Measurements from ENCODE around the gene NLRP10. TPM values are rescaled to one million over a fixed set of nuclear protein-coding genes. Genes with fewer than 3 reads are reported as not detected.

The NLRP10 gene
- total RNA-seq, 4 donors from 2014 or later, result not detected

DNA sequence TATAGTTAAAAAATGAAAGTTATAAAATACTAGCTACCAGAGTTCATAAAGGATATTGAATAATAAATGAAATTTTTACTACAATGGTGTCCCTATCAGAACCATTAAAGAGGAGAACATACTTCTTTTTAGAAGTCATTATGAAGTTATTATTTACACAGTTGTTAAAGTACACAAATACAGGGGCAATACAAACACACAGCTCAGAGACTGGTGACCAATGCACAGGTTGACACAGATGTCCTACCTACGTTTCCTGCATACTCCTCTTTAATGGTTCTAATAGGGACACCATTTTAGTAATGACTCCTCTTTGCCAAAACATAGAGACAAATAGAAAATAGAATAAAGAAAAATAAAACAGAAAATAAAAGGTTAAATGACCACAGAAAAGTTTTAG is 10.1 kb downstream of the NLRP10 start:
- no peak for DNase-seq
- Histone ChIP-seq H3K4me3 (no peak overlapping the region), H3K27me3 (peaks cover 0 to 3% (median 0%) of the 10 kb centered on the region in 4 donors), H3K4me1 (no peaks in the 10 kb centered on the region), H3K9me3 (no peaks in the 10 kb centered on the region), H3K36me3 (no peaks in the 10 kb centered on the region), H3K27ac (no peak overlapping the region)
- WGBS, 2 donors, result 13 to 66% methylated on average over 1 of the region's 1 CpG
- TF ChIP-seq POLR2A (IDR thresholded peaks at IDR 0.05), result no peak
- TF ChIP-seq, protein P1, sequence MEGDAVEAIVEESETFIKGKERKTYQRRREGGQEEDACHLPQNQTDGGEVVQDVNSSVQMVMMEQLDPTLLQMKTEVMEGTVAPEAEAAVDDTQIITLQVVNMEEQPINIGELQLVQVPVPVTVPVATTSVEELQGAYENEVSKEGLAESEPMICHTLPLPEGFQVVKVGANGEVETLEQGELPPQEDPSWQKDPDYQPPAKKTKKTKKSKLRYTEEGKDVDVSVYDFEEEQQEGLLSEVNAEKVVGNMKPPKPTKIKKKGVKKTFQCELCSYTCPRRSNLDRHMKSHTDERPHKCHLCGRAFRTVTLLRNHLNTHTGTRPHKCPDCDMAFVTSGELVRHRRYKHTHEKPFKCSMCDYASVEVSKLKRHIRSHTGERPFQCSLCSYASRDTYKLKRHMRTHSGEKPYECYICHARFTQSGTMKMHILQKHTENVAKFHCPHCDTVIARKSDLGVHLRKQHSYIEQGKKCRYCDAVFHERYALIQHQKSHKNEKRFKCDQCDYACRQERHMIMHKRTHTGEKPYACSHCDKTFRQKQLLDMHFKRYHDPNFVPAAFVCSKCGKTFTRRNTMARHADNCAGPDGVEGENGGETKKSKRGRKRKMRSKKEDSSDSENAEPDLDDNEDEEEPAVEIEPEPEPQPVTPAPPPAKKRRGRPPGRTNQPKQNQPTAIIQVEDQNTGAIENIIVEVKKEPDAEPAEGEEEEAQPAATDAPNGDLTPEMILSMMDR (IDR thresholded peaks at IDR 0.05), result no peak
- intact Hi-C loops (cut with DNase I), result no loop called here

DNA sequence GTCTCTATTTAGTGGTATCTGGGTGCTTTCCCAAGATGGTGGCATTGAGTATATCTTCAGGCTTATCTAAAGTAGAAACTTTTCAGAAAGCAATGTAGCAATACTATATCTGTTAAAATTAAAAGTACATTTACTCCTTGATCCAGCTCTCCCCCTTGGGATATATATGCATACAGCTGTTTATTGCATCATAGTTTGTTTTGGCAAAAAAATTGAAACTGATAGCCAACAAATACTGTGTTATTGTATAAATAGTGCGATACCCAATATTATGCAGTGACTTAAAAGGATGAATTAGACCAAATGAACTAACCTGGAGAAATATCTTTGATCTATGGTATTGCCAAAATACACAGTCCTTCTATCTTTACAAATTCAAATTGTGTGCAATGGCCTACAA is 15.3 kb downstream of the NLRP10 start:
- Histone ChIP-seq H3K27me3 (peaks cover 0 to 4% (median 0%) of the 10 kb centered on the region in 4 donors), H3K9me3 (peaks cover 0 to 3% (median 1%) of the 10 kb centered on the region in 3 donors), H3K36me3 (no peaks in the 10 kb centered on the region), H3K27ac (no peak overlapping the region), H3K4me3 (no peak overlapping the region), H3K4me1 (no peaks in the 10 kb centered on the region)
- intact Hi-C loops (cut with DNase I), result no loop called here
- DNase-seq, result no peak
- no peak for TF ChIP-seq POLR2A (IDR thresholded peaks at IDR 0.05)
- TF ChIP-seq, protein P1 (IDR thresholded peaks at IDR 0.05), result no peak
- 67 to 78% methylated on average over 1 of the region's 1 CpG for WGBS, 2 donors

DNA sequence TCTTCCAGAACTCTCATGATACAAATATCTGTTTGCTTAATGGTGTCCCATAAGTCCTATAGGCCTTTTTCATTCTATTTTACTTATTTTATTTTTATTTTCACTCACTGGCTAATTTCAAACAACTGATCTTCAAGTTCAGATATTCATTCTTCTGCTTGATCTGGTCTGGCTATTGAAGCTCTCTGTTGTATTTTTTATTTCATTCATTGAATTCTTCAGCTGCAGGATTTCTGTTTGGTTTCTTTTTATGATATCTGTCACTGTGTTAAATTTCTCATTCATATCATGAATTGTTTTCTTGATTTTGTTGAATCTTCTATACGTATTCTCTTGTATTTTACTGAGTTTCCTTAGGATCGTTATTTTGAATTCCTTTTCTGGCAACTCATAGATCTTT is 21.1 kb downstream of the NLRP10 start:
- peaks cover 0 to 4% (median 0%) of the 10 kb centered on the region in 4 donors for H3K27me3 ChIP-seq
- DNase-seq, result no peak
- H3K27ac ChIP-seq, result no peak overlapping the region
- no peak for TF ChIP-seq POLR2A (IDR thresholded peaks at IDR 0.05)
- TF ChIP-seq, protein P1 (IDR thresholded peaks at IDR 0.05), result no peak
- peaks cover 0 to 20% (median 19%) of the 10 kb centered on the region in 3 donors for H3K9me3 ChIP-seq
- intact Hi-C loops (cut with DNase I), result no loop called here
- WGBS, 2 donors, result 64 to 79% methylated on average over 2 of the region's 2 CpGs
- no peaks in the 10 kb centered on the region for H3K36me3 ChIP-seq
- H3K4me1 ChIP-seq, result no peaks in the 10 kb centered on the region
- H3K4me3 ChIP-seq, result no peak overlapping the region

DNA sequence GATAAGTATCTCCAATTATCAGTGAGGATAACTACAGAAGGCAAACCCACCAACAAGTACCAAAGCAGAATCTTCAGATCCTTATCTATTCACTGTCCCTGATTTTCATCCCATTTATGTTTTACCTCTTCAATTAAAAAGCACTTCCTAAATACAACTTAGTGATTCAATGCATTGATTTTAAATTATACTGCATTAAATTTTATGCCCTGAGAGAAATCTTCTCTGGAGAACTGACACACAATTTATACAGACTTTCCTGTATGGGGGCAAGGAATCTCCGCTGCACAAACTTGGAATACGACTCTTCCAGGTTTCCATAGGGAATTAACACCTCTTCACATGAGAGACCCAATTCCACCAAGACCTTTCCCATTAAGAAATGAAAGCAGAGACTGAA is 23.6 kb downstream of the NLRP10 start, which contains the start of gene OR10A3:
Gene OR10A3, minus strand, starts transcription at position 101 of the 400 bp plus-strand sequence. CDS start 2,188 bp downstream, outside the sequence.
- DNase-seq, result no peak
- 77 to 87% methylated on average over 2 of the region's 2 CpGs for WGBS, 2 donors

DNA sequence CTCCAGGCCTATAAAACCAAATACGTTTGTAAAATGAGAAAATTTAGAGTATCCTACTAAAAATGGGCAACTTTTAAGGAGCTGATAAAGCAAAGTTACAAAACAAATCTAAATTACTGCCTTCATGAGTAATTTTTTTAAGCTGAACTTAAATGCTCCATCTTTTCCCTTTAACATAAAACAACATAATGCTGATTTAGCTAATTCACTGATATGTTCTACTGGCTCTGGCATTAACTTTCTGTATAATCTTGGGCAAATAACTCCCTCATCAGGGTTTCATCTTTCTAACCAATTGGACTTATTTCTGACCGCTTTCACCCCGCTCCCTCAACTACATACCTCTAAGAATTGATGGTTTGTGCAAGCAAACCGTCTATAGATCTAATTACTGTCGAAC is 24.1 kb downstream of the NLRP10 start:
- WGBS, 2 donors, result 47 to 60% methylated on average over 5 of the region's 5 CpGs
- Histone ChIP-seq H3K4me3 (no peak overlapping the region), H3K27ac (no peak overlapping the region), H3K36me3 (no peaks in the 10 kb centered on the region), H3K4me1 (no peaks in the 10 kb centered on the region), H3K9me3 (peaks cover 0 to 20% (median 19%) of the 10 kb centered on the region in 3 donors), H3K27me3 (no peaks in the 10 kb centered on the region)
- intact Hi-C loops (cut with DNase I), result no loop called here
- TF ChIP-seq, protein P1 (IDR thresholded peaks at IDR 0.05), result no peak
- no peak for TF ChIP-seq POLR2A (IDR thresholded peaks at IDR 0.05)
- DNase-seq, result no peak

More for the DNA sequence above, 23.6 kb downstream of the NLRP10 start, which contains the start of gene OR10A3:
- no peak within 1 kb of the TSS for H3K27ac ChIP-seq
- H3K27me3 ChIP-seq, result no peaks in the 10 kb centered on the region
- H3K36me3 ChIP-seq, result no peaks in the 10 kb centered on the region
- intact Hi-C loops (cut with DNase I), result no loop called here
- no peaks in the 10 kb centered on the region for H3K4me1 ChIP-seq
- H3K9me3 ChIP-seq, result peaks cover 0 to 20% (median 19%) of the 10 kb centered on the region in 3 donors
- TF ChIP-seq, protein P1 (IDR thresholded peaks at IDR 0.05), result no peak
- TF ChIP-seq POLR2A (IDR thresholded peaks at IDR 0.05), result no peak
- H3K4me3 ChIP-seq, result no peak within 1 kb of the TSS

Measured in esophagus squamous epithelium (tissue), 5 donors.